ENCODE measurements around the gene RHBDF2.

DNA sequence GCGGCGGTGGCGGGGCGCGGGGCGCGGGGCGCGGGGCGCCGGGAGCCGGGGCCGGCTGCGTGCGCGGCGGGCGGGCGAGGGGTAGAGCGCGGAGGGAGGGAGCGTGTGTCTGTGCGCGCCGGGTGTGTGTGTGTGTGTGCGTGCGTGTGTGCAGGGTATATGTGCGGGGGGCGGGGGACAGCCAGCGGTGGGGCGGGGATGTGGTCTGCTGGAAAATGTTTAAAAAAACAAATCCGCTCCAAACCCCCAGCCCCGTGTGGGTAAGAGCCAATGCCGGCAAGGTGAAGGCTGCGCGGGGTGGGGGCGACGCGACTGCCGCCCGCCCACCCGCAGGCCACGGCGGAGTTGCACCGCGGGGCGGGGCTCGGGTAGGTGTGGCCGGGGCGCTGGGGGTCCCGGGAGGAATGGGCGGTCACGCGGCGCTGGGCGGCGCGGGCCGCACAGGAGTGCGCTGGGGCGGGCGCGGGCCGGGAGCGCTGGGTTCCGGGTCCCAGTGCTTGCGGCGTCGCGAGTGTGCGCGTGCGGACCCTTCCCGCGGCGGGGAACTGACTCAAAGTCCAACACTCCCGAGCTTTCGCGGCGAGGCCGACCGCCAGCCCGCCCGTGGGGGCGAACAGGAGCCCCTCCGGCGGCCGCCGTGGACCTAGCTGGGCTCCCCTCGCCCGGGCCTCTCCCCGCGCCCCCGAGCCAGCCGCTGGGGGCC is 36.5 kb upstream of the RHBDF2 start, which contains the start of gene CYGB:
- TF ChIP-seq, protein P1, sequence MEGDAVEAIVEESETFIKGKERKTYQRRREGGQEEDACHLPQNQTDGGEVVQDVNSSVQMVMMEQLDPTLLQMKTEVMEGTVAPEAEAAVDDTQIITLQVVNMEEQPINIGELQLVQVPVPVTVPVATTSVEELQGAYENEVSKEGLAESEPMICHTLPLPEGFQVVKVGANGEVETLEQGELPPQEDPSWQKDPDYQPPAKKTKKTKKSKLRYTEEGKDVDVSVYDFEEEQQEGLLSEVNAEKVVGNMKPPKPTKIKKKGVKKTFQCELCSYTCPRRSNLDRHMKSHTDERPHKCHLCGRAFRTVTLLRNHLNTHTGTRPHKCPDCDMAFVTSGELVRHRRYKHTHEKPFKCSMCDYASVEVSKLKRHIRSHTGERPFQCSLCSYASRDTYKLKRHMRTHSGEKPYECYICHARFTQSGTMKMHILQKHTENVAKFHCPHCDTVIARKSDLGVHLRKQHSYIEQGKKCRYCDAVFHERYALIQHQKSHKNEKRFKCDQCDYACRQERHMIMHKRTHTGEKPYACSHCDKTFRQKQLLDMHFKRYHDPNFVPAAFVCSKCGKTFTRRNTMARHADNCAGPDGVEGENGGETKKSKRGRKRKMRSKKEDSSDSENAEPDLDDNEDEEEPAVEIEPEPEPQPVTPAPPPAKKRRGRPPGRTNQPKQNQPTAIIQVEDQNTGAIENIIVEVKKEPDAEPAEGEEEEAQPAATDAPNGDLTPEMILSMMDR (IDR thresholded peaks at IDR 0.05), result no peak
- TF ChIP-seq POLR2A (IDR thresholded peaks at IDR 0.05), result no peak
